Esophagus muscularis mucosa (tissue), 4 donors: ENCODE measurements around the gene PDE4D.

ENCODE experiments used
- CTCF ChIP-seq, 3 experiments: fragments of 200-600 bp in 2 of 3; fragments of 450-650 bp in 1 of 3; sonication (generic) in 2 of 3; IDR thresholded peaks; one replicate each; pipeline ENCODE4 v1.5.1; 2017 to 2019; ENCODE audit warnings: antibody characterized with exemption in 3 of 3, mild to moderate bottlenecking in 2 of 3, moderate library complexity in 1 of 3
- EP300 ChIP-seq: sonication (generic); formaldehyde crosslinking; IDR thresholded peaks from one replicate; pipeline ENCODE4 v1.6.1; 2017; ENCODE audit warnings: antibody characterized with exemption
- POLR2A ChIP-seq: fragments of 450-650 bp; IDR thresholded peaks from one replicate; pipeline ENCODE4 v1.6.1; 2017; ENCODE audit warnings: antibody characterized with exemption, moderate library complexity, mild to moderate bottlenecking, low read depth
- POLR2AphosphoS5 ChIP-seq, 2 donors: sonication (generic); formaldehyde crosslinking; IDR thresholded peaks; one replicate each; pipeline ENCODE4 v1.6.1; 2017; ENCODE audit warnings: antibody characterized with exemption in 2 of 2

- TF ChIP-seq CTCF (IDR thresholded peaks at IDR 0.05) (no peak), EP300 (no peak), POLR2A (no peak), POLR2AphosphoS5 (IDR thresholded peaks at IDR 0.05) (no peak)
Observed at GRCh38 chr5:59185757-59186385, 707.7 kb downstream of the PDE4D start.
